Measurements from ENCODE around the gene ANKRD17.
A peak's percentile ranks its signal among the peaks of the same experiment; 100 is the strongest.

Gene ANKRD17

GRCh38 chr4:73075832-73076231 is 182.8 kb downstream of the ANKRD17 start:
- no peak overlapping the region for H3K4me3 ChIP-seq (ENCODE audit: low read depth in 1 of 2, low read length in 2 of 2)
- no peaks in the 10 kb centered on the region for H3K4me1 ChIP-seq (ENCODE audit: control insufficient read depth in 1 of 2, insufficient read depth in 2 of 2, low read length in 2 of 2)
- no peak overlapping the region for H3K27ac ChIP-seq (ENCODE audit: low read length)
- H3K36me3 ChIP-seq (ENCODE audit: control insufficient read depth in 1 of 2, insufficient read depth in 2 of 2, low read length in 2 of 2), result peaks cover 27 to 33% of the 10 kb centered on the region in 2 donors
- H3K9me3 ChIP-seq (ENCODE audit: control insufficient read depth in 1 of 2, low read length in 2 of 2), result no peaks in the 10 kb centered on the region
- H3K27me3 ChIP-seq (ENCODE audit: low read depth, low read length), result no peaks in the 10 kb centered on the region

GRCh38 chr4:73070074-73070390 is 188.6 kb downstream of the ANKRD17 start:
- H3K4me3 ChIP-seq (ENCODE audit: low read depth in 1 of 2, low read length in 2 of 2), result peak overlapping the region; percentile 83 to 94
- H3K4me1 ChIP-seq (ENCODE audit: control insufficient read depth in 1 of 2, insufficient read depth in 2 of 2, low read length in 2 of 2), result peaks cover 0 to 7% of the 10 kb centered on the region in 2 donors
- H3K27ac ChIP-seq (ENCODE audit: low read length), result peak overlapping the region; percentile 99
- H3K27me3 ChIP-seq (ENCODE audit: low read depth, low read length), result no peaks in the 10 kb centered on the region
- H3K9me3 ChIP-seq (ENCODE audit: control insufficient read depth in 1 of 2, low read length in 2 of 2), result no peaks in the 10 kb centered on the region
- peaks cover 16 to 20% of the 10 kb centered on the region in 2 donors for H3K36me3 ChIP-seq (ENCODE audit: control insufficient read depth in 1 of 2, insufficient read depth in 2 of 2, low read length in 2 of 2)

GRCh38 chr4:73069338-73070073 is 189.1 kb downstream of the ANKRD17 start, which contains the start of gene COX18:
COX18 (minus strand) TSS chr4:73069716; CDS start chr4:73069649, 67 bp downstream.
- no peaks in the 10 kb centered on the region for H3K9me3 ChIP-seq (ENCODE audit: control insufficient read depth in 1 of 2, low read length in 2 of 2)
- peak within 1 kb of the TSS; percentile 99 for H3K27ac ChIP-seq (ENCODE audit: low read length)
- peaks cover 0 to 7% of the 10 kb centered on the region in 2 donors for H3K4me1 ChIP-seq (ENCODE audit: control insufficient read depth in 1 of 2, insufficient read depth in 2 of 2, low read length in 2 of 2)
- H3K27me3 ChIP-seq (ENCODE audit: low read depth, low read length), result no peaks in the 10 kb centered on the region
- H3K36me3 ChIP-seq (ENCODE audit: control insufficient read depth in 1 of 2, insufficient read depth in 2 of 2, low read length in 2 of 2), result peaks cover 12 to 22% of the 10 kb centered on the region in 2 donors
- peak within 1 kb of the TSS; percentile 83 to 94 for H3K4me3 ChIP-seq (ENCODE audit: low read depth in 1 of 2, low read length in 2 of 2)

GRCh38 chr4:73068491-73069337 is 189.9 kb downstream of the ANKRD17 start:
- Histone ChIP-seq H3K4me3 (ENCODE audit: low read depth in 1 of 2, low read length in 2 of 2) (peak overlapping the region; percentile 83 to 94), H3K9me3 (ENCODE audit: control insufficient read depth in 1 of 2, low read length in 2 of 2) (no peaks in the 10 kb centered on the region), H3K27me3 (ENCODE audit: low read depth, low read length) (no peaks in the 10 kb centered on the region), H3K4me1 (ENCODE audit: control insufficient read depth in 1 of 2, insufficient read depth in 2 of 2, low read length in 2 of 2) (peaks cover 0 to 7% of the 10 kb centered on the region in 2 donors), H3K27ac (ENCODE audit: low read length) (peak overlapping the region; percentile 99), H3K36me3 (ENCODE audit: control insufficient read depth in 1 of 2, insufficient read depth in 2 of 2, low read length in 2 of 2) (peaks cover 15 to 22% of the 10 kb centered on the region in 2 donors)

- H3K27ac ChIP-seq (ENCODE audit: low read length), result peak overlapping the region; percentile 99
Observed at GRCh38 chr4:73067971-73068394, 190.6 kb downstream of the ANKRD17 start.

GRCh38 chr4:73066928-73067327 is 191.7 kb downstream of the ANKRD17 start:
- Histone ChIP-seq H3K4me3 (ENCODE audit: low read depth in 1 of 2, low read length in 2 of 2) (no peak overlapping the region), H3K27ac (ENCODE audit: low read length) (no peak overlapping the region), H3K9me3 (ENCODE audit: control insufficient read depth in 1 of 2, low read length in 2 of 2) (no peaks in the 10 kb centered on the region), H3K36me3 (ENCODE audit: control insufficient read depth in 1 of 2, insufficient read depth in 2 of 2, low read length in 2 of 2) (peaks cover 18 to 30% of the 10 kb centered on the region in 2 donors), H3K27me3 (ENCODE audit: low read depth, low read length) (no peaks in the 10 kb centered on the region), H3K4me1 (ENCODE audit: control insufficient read depth in 1 of 2, insufficient read depth in 2 of 2, low read length in 2 of 2) (peaks cover 0 to 7% of the 10 kb centered on the region in 2 donors)

More at GRCh38 chr4:73067971-73068394, 190.6 kb downstream of the ANKRD17 start:
- Histone ChIP-seq H3K4me1 (ENCODE audit: control insufficient read depth in 1 of 2, insufficient read depth in 2 of 2, low read length in 2 of 2) (peaks cover 0 to 7% of the 10 kb centered on the region in 2 donors), H3K27me3 (ENCODE audit: low read depth, low read length) (no peaks in the 10 kb centered on the region), H3K4me3 (ENCODE audit: low read depth in 1 of 2, low read length in 2 of 2) (peak overlapping the region; percentile 83 to 94), H3K9me3 (ENCODE audit: control insufficient read depth in 1 of 2, low read length in 2 of 2) (no peaks in the 10 kb centered on the region), H3K36me3 (ENCODE audit: control insufficient read depth in 1 of 2, insufficient read depth in 2 of 2, low read length in 2 of 2) (peaks cover 20 to 27% of the 10 kb centered on the region in 2 donors)

- Histone ChIP-seq H3K4me1 (ENCODE audit: control insufficient read depth in 1 of 2, insufficient read depth in 2 of 2, low read length in 2 of 2) (peaks cover 0 to 7% of the 10 kb centered on the region in 2 donors), H3K9me3 (ENCODE audit: control insufficient read depth in 1 of 2, low read length in 2 of 2) (no peaks in the 10 kb centered on the region), H3K27me3 (ENCODE audit: low read depth, low read length) (no peaks in the 10 kb centered on the region), H3K27ac (ENCODE audit: low read length) (no peak overlapping the region), H3K36me3 (ENCODE audit: control insufficient read depth in 1 of 2, insufficient read depth in 2 of 2, low read length in 2 of 2) (peaks cover 16 to 34% of the 10 kb centered on the region in 2 donors), H3K4me3 (ENCODE audit: low read depth in 1 of 2, low read length in 2 of 2) (no peak overlapping the region)
Observed at GRCh38 chr4:73066445-73066844, 192.2 kb downstream of the ANKRD17 start.

- Histone ChIP-seq H3K4me3 (ENCODE audit: low read depth in 1 of 2, low read length in 2 of 2) (no peak overlapping the region), H3K36me3 (ENCODE audit: control insufficient read depth in 1 of 2, insufficient read depth in 2 of 2, low read length in 2 of 2) (peaks cover 24 to 52% of the 10 kb centered on the region in 2 donors), H3K27ac (ENCODE audit: low read length) (no peak overlapping the region), H3K4me1 (ENCODE audit: control insufficient read depth in 1 of 2, insufficient read depth in 2 of 2, low read length in 2 of 2) (peaks cover 0 to 7% of the 10 kb centered on the region in 2 donors), H3K27me3 (ENCODE audit: low read depth, low read length) (no peaks in the 10 kb centered on the region), H3K9me3 (ENCODE audit: control insufficient read depth in 1 of 2, low read length in 2 of 2) (no peaks in the 10 kb centered on the region)
Observed at GRCh38 chr4:73064536-73064935, 194.1 kb downstream of the ANKRD17 start.

- Histone ChIP-seq H3K4me1 (ENCODE audit: control insufficient read depth in 1 of 2, insufficient read depth in 2 of 2, low read length in 2 of 2) (no peaks in the 10 kb centered on the region), H3K36me3 (ENCODE audit: control insufficient read depth in 1 of 2, insufficient read depth in 2 of 2, low read length in 2 of 2) (peaks cover 43 to 51% of the 10 kb centered on the region in 2 donors), H3K27ac (ENCODE audit: low read length) (no peak overlapping the region), H3K9me3 (ENCODE audit: control insufficient read depth in 1 of 2, low read length in 2 of 2) (no peaks in the 10 kb centered on the region), H3K27me3 (ENCODE audit: low read depth, low read length) (no peaks in the 10 kb centered on the region), H3K4me3 (ENCODE audit: low read depth in 1 of 2, low read length in 2 of 2) (no peak overlapping the region)
Observed at GRCh38 chr4:73055241-73055897, 203.2 kb downstream of the ANKRD17 start.

GRCh38 chr4:73053974-73054480 is 204.6 kb downstream of the ANKRD17 start:
- H3K36me3 ChIP-seq (ENCODE audit: control insufficient read depth in 1 of 2, insufficient read depth in 2 of 2, low read length in 2 of 2), result peaks cover 30 to 39% of the 10 kb centered on the region in 2 donors
- no peaks in the 10 kb centered on the region for H3K27me3 ChIP-seq (ENCODE audit: low read depth, low read length)
- H3K4me3 ChIP-seq (ENCODE audit: low read depth in 1 of 2, low read length in 2 of 2), result no peak overlapping the region
- H3K4me1 ChIP-seq (ENCODE audit: control insufficient read depth in 1 of 2, insufficient read depth in 2 of 2, low read length in 2 of 2), result no peaks in the 10 kb centered on the region
- no peak overlapping the region for H3K27ac ChIP-seq (ENCODE audit: low read length)
- no peaks in the 10 kb centered on the region for H3K9me3 ChIP-seq (ENCODE audit: control insufficient read depth in 1 of 2, low read length in 2 of 2)

- Histone ChIP-seq H3K36me3 (ENCODE audit: control insufficient read depth in 1 of 2, insufficient read depth in 2 of 2, low read length in 2 of 2) (peaks cover 20 to 29% of the 10 kb centered on the region in 2 donors), H3K27me3 (ENCODE audit: low read depth, low read length) (no peaks in the 10 kb centered on the region), H3K9me3 (ENCODE audit: control insufficient read depth in 1 of 2, low read length in 2 of 2) (no peaks in the 10 kb centered on the region), H3K27ac (ENCODE audit: low read length) (no peak overlapping the region), H3K4me3 (ENCODE audit: low read depth in 1 of 2, low read length in 2 of 2) (no peak overlapping the region), H3K4me1 (ENCODE audit: control insufficient read depth in 1 of 2, insufficient read depth in 2 of 2, low read length in 2 of 2) (no peaks in the 10 kb centered on the region)
Observed at GRCh38 chr4:73053076-73053475, 205.5 kb downstream of the ANKRD17 start.

Measured in muscle layer of duodenum (tissue), 2 donors.